ENCODE measurements around the gene IL17A.

- no peak for TF ChIP-seq CTCF (conservative IDR thresholded peaks at IDR 0.05 in 1 of 2, IDR thresholded peaks at IDR 0.05 in 1 of 2; ENCODE audit: low read depth in 1 of 2, low read length in 2 of 2)
- TF ChIP-seq EZH2 (IDR thresholded peaks at IDR 0.05; ENCODE audit: low read length, missing control alignments) = no peak
These were observed 35.1 kb downstream of the IL17A start for GRCh38 chr6:52221302-52221701.
